Stimulated activated CD4-positive, alpha-beta T cell treated with anti-CD3 and anti-CD28 coated beads, Interleukin-4, amount 100 ng/mL, for 4 hours (primary cell): ENCODE data around the gene CD33.
"Not testable (repeated sequence)": the region's sequence is repeated elsewhere in the genome, so short reads cannot be mapped to it uniquely, and the experiment has no call there.

Experiments used
- DNase-seq, 2 experiments: peaks; one replicate each; pipeline ENCODE4 v3.0.0-alpha.2; 2020

Gene CD33

GRCh38 chr19:51224898-51225393 is at the start of gene CD33:
Gene CD33 (plus strand): TSS chr19:51225080. CDS start chr19:51225119, 39 bp downstream.
- DNase-seq, result not testable (repeated sequence)

GRCh38 chr19:51179256-51179655 is 45.6 kb upstream of the CD33 start:
- DNase-seq, result no peak

- no peak for DNase-seq
These were observed 43.4 kb upstream of the CD33 start for GRCh38 chr19:51181377-51181912.

- no peak for DNase-seq
These were observed 42.9 kb upstream of the CD33 start for GRCh38 chr19:51181913-51182419.

- DNase-seq, result no peak
These were observed 41.3 kb upstream of the CD33 start for GRCh38 chr19:51183629-51184028.

GRCh38 chr19:51185069-51185867 is 39.6 kb upstream of the CD33 start:
- no peak for DNase-seq

GRCh38 chr19:51185868-51186215 is 39.0 kb upstream of the CD33 start:
- DNase-seq, result no peak

- DNase-seq, result no peak
These were observed 38.6 kb upstream of the CD33 start for GRCh38 chr19:51186323-51186722.

GRCh38 chr19:51187395-51188226 is 37.3 kb upstream of the CD33 start:
- DNase-seq, result no peak

GRCh38 chr19:51188227-51188559 is 36.7 kb upstream of the CD33 start:
- DNase-seq, result no peak

GRCh38 chr19:51192689-51193088 is 32.2 kb upstream of the CD33 start:
- no peak for DNase-seq

- DNase-seq, result no peak
These were observed 30.2 kb upstream of the CD33 start for GRCh38 chr19:51194527-51195315.

- DNase-seq, result no peak
These were observed 29.6 kb upstream of the CD33 start for GRCh38 chr19:51195316-51195586.

GRCh38 chr19:51195616-51196015 is 29.3 kb upstream of the CD33 start:
- no peak for DNase-seq

GRCh38 chr19:51196181-51196580 is 28.7 kb upstream of the CD33 start:
- no peak for DNase-seq

- DNase-seq, result no peak
These were observed 26.2 kb upstream of the CD33 start for GRCh38 chr19:51198641-51199040.

- no peak for DNase-seq
These were observed 24.7 kb upstream of the CD33 start for GRCh38 chr19:51200071-51200666.

GRCh38 chr19:51201712-51202111 is 23.2 kb upstream of the CD33 start:
- no peak for DNase-seq

GRCh38 chr19:51203916-51204315 is 21.0 kb upstream of the CD33 start:
- no peak for DNase-seq

- no peak for DNase-seq
These were observed 20.6 kb upstream of the CD33 start for GRCh38 chr19:51204321-51204720.

GRCh38 chr19:51207747-51208146 is 17.1 kb upstream of the CD33 start:
- DNase-seq, result no peak

- DNase-seq, result no peak
These were observed 14.6 kb upstream of the CD33 start for GRCh38 chr19:51210191-51210784.
